ENCODE data around the gene F2.

DNA sequence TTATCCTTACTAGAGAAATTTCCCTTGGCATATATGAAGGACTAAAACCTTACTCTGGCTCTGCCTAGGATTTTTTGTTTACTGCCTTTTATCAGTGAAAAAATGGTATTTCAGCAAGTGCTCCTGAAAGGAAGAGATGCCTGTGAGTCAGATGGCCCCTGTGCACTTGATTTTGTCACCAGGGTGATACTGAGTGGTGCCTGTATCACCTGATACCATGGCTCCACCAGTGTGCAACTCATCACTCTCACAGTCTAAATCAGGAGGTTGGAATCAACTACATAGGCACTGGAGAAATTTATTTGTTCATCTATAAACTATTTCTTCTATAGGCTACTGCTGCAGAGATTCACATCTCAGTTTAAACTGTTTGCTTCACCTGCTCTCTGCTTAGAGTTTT is 43.2 kb downstream of the F2 start:
- no peak for TF ChIP-seq POLR2A (IDR thresholded peaks at IDR 0.05)
- TF ChIP-seq, protein P1, sequence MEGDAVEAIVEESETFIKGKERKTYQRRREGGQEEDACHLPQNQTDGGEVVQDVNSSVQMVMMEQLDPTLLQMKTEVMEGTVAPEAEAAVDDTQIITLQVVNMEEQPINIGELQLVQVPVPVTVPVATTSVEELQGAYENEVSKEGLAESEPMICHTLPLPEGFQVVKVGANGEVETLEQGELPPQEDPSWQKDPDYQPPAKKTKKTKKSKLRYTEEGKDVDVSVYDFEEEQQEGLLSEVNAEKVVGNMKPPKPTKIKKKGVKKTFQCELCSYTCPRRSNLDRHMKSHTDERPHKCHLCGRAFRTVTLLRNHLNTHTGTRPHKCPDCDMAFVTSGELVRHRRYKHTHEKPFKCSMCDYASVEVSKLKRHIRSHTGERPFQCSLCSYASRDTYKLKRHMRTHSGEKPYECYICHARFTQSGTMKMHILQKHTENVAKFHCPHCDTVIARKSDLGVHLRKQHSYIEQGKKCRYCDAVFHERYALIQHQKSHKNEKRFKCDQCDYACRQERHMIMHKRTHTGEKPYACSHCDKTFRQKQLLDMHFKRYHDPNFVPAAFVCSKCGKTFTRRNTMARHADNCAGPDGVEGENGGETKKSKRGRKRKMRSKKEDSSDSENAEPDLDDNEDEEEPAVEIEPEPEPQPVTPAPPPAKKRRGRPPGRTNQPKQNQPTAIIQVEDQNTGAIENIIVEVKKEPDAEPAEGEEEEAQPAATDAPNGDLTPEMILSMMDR (IDR thresholded peaks at IDR 0.05), result no peak
